A204.1 (cell line): ENCODE results near the gene GRID2.

Source experiments
- FAIRE-seq: peaks from 2 replicates; lab custom pipeline; 2012; peaks lifted over from hg19 to GRCh38; lab: Jason Lieb, UNC

Gene GRID2

DNA sequence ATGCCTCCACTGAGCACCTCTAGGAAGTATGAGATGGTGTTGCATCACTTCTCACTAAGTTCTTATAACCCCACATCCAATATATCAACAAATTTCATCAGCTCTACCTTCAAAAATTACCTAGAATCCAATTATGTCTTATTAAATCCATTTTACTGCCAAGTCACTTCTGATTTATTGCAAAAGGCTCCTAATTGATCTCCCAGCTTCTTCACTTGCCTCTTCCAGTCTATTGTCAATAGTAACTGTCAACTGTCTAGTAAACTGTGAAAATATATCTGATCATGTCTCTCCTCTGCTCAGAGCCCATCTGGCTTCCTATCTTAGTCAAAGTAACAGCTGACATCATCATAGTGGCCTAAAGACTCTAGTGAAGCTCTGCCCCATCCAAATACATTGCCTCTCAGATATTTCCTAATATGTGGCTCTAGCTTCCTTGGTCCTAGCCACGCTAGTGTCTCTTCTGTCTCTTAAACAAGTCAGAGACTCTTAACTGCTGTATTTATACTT lies 1110.3 kb downstream of the GRID2 start:
- no peak for FAIRE-seq

DNA sequence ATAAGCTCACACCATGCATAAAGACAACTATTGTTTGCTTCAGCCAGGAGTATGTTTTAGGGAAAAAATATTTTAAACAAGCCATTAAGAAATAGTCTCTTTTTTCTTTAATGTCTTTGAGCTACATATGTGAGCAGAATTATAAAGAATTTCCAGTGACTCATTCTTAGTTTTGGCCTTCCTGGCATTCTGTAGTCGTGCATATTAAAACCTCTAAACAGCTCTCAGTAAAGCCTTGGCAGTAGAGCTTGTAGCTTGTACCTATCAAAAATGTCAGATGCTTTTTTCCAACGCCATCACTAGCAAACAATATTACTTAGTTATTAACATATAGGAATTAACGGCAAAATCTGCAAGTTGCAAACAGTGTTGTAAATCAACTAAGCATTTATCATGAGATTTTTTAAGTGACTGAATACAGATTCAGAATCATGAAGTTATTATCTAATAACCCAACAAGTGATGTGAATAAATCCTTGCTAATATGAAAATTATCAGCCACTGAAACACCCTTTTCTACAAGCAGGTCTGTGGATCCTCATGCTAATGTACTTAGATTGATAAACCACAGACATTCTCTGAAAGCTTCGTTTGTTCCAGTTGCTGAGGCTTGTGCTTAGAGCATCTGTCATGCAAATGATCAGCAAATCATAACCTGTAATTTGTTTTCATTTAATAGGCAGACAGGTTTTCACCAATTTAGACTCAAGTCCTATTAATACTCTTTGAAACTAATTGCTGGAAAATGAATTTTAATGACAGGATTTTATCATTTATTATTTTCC lies 1112.8 kb downstream of the GRID2 start:
- FAIRE-seq: no peak

- no peak for FAIRE-seq
Measured at GRCh38 chr4:93431371-93431770, 1127.6 kb downstream of the GRID2 start.

DNA sequence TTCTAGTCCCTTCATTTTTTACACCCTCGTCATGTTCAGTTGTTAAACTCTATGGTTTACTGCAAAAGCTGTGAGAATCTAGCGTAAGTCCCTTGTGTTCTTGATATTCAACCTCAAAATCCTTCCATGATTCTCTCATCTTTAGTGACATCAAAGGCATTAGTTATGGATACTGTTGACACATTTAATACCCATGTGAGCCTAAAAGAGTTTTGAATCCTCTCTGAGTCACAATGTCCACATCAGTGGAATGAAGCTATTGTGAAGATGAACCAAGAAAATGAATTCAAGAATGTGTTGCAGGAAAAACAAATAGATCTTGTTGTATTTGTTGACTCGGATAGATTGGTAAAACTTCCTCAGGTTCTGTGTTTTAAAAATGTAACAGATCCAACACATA lies 1130.1 kb downstream of the GRID2 start:
- FAIRE-seq: no peak

GRCh38 chr4:93436000-93436626 lies 1132.3 kb downstream of the GRID2 start:
- no peak for FAIRE-seq

- no peak for FAIRE-seq
Measured at GRCh38 chr4:93437991-93438390, 1134.2 kb downstream of the GRID2 start.

DNA sequence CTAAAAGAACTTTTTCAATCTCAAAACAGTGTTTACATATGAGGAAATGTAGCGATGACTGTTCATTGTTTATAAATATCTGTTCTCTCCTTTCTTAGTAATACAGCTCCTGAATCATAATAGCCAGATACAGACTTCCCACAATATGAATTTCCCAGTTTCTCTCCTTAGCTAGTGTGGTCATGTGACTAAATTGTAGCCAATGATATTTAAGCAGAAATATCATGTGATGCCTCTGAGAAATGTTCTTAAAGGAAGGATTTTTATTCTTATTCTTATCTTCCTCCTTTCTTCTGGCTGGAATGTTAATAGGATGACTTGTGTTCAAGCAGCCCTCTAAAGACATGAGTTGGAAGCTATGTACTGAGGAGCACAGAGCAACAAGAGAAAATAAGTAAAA lies 1141.1 kb downstream of the GRID2 start:
- FAIRE-seq: no peak

DNA sequence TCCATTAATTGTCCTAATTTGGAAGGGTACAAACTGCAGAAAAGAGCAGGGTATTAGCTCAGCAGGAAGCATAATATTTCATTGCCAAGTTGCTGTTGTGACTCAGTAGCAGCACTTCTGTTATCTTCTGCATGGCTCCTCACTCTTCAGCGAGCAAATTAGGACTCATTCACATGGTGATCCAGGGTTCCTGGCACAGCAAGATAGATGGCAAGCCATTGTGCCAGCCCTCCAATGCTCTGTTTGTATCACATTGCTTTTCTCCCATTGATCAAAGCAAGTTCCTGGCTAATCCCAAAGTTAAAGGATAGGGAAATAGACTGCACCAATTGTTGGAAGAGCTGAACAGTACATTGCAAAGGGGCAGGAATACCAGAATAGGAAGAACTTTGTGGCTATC lies 1142.3 kb downstream of the GRID2 start:
- FAIRE-seq: no peak

GRCh38 chr4:93448691-93449293 lies 1145.0 kb downstream of the GRID2 start:
- FAIRE-seq: no peak

GRCh38 chr4:93451954-93452353 lies 1148.2 kb downstream of the GRID2 start:
- no peak for FAIRE-seq

GRCh38 chr4:93461541-93461940 lies 1157.8 kb downstream of the GRID2 start:
- no peak for FAIRE-seq

GRCh38 chr4:93466446-93466845 lies 1162.7 kb downstream of the GRID2 start:
- FAIRE-seq: no peak

DNA sequence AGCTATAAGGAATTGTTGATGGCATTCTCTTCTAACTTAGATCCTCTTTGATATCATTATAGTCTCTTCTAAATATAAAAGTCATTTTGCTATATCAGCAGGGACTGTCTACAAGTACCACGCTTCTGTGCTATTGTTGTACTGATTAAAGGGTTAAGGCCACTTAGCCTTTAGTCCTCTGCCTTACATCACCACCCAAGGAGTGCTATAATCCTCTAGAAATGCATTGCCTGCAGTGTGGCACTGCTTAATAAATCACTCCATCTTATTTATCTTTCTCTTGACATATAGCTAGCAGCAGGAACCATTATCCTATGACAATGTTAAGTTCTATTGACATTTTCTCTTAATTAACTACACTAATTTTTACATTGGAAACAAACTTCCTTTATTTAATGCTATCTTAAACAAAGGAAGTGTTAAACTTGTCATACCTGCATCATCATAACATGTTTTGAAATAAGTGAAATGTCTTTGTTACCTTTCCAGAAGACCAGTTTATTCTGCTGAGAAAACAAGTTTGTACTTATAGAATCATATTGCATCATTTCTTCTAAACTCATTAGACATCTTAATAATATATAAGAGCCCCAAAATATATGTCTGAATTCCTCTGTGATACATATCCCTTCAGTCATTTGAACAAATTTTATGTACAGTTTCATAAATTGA lies 1163.9 kb downstream of the GRID2 start:
- no peak for FAIRE-seq

- FAIRE-seq: no peak
Measured at GRCh38 chr4:93469560-93469959, 1165.8 kb downstream of the GRID2 start.

GRCh38 chr4:93475730-93476129 lies 1172.0 kb downstream of the GRID2 start:
- FAIRE-seq: no peak

GRCh38 chr4:93478805-93479204 lies 1175.0 kb downstream of the GRID2 start:
- no peak for FAIRE-seq

GRCh38 chr4:93480452-93480851 lies 1176.7 kb downstream of the GRID2 start:
- no peak for FAIRE-seq

- no peak for FAIRE-seq
Measured at GRCh38 chr4:93495346-93495745, 1191.6 kb downstream of the GRID2 start.

DNA sequence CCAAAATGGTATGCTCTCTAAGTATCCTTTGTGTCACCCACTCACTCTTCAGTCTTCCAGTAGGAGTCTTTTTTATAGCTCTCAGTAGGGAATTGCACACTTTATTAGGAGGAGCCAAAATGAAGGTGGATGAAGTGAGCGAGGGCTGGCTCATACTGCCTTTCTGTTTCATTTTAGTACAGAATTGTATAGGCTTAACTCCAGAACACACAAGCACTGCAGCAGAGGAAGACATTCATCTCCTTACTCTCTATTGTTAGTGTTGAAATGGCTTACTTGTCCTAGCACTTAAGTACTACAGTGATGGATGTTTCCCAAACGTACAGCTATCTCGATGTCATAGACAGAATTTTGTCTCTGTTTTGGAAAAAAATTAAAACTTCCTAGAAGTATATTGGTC lies 1197.5 kb downstream of the GRID2 start:
- FAIRE-seq: no peak

DNA sequence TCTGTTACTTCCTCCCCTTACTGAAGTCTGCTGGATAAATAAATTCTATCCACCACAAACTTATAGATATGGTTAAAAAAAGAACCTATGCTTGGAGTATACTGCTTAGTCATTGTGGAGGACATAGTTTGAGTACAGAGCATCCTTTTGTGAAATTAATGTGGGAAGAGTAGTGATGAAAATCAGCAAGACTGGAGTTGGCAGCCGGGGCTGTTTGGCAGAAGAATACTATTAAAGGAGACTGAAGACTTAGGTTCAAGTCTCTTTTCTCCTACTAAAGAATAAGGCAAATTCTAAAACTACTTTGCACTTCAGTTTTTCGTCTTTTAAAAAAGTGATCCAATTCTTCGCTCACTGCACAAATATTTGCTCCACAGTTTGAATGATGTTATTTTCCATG lies 1198.2 kb downstream of the GRID2 start:
- FAIRE-seq: no peak

- FAIRE-seq: no peak
Measured at GRCh38 chr4:93502991-93503390, 1199.2 kb downstream of the GRID2 start.

DNA sequence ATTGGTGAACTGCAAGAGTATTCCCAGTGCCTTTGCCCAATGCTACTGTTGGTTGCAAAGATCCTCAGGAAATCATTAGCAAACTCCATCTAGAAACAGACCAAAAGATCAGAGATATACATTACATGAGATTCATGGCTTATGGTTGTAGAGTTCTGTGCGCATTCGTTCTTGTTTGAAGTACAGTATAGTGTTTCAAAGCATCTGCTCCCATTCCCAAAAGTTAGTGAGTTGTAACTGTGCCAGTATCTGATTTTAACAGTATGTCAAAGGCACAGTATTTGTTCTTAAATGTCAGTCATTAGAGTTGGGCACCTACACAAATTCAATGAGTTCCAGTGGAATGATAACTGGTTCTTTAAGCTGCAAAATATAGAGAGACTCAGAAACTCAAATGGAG lies 1210.1 kb downstream of the GRID2 start:
- FAIRE-seq: no peak

GRCh38 chr4:93515208-93515607 lies 1211.4 kb downstream of the GRID2 start:
- FAIRE-seq: no peak
